Panc1 (cell line): Measurements from ENCODE around the gene FLVCR1. TPM values are rescaled to one million over a fixed set of nuclear protein-coding genes. Genes with fewer than 3 reads are reported as not detected.
"Not testable (repeated sequence)": the region's sequence is repeated elsewhere in the genome, so short reads cannot be mapped to it uniquely, and the experiment has no call there.

ENCODE experiments used
- ATAC-seq: fragments of 200-7000 bp; cut with Tn5 transposase; 2 replicates; pipeline ENCODE4 v1.9.1; 2020; ENCODE audit warnings: mild to moderate bottlenecking, moderate library complexity
- BruUV-seq: library from RNA; stranded (reverse); fragments of 400-500 nt; replicated peaks from 2 replicates; lab custom pipeline; 2021; lab: Mats Ljungman, UMichigan
- CTCF ChIA-PET: fragments of 300-600 bp; sonication (Branson Sonifier 250); formaldehyde crosslinking; loops from one replicate; lab custom pipeline; 2022; ENCODE audit warnings: antibody characterized with exemption; lab: Charles Lee
- POLR2A ChIA-PET: fragments of 300-600 bp; sonication (Branson Sonifier 250); formaldehyde crosslinking; loops from one replicate; lab custom pipeline; 2022; ENCODE audit warnings: antibody characterized with exemption; lab: Charles Lee
- DNase-seq: peaks from one replicate; pipeline ENCODE4 v3.0.0-alpha.2; 2010; ENCODE audit warnings: low read depth, low spot score
- H3K27ac ChIP-seq: 2 replicates; pipeline ENCODE4 v1.5.1; 2011; ENCODE audit warnings: mild to moderate bottlenecking, low read length, inconsistent platforms
- H3K27me3 ChIP-seq: fragments of 200-500 bp; sonication (Bioruptor generic); 2 replicates; pipeline ENCODE4 v1.6.0; 2014; ENCODE audit warnings: low read length, inconsistent platforms; ENCODE audit not compliant: control insufficient read depth, insufficient read depth
- H3K36me3 ChIP-seq: fragments of 200-500 bp; sonication (Bioruptor generic); 2 replicates; pipeline ENCODE4 v1.5.1; 2014; ENCODE audit warnings: inconsistent platforms, mild to moderate bottlenecking, low read length, moderate library complexity; ENCODE audit not compliant: control insufficient read depth, insufficient read depth
- H3K4me1 ChIP-seq: 2 replicates; pipeline ENCODE4 v1.5.1; 2011; ENCODE audit warnings: inconsistent platforms, mild to moderate bottlenecking, low read length, moderate library complexity; ENCODE audit not compliant: control insufficient read depth, insufficient read depth
- H3K4me3 ChIP-seq, 2 experiments: 2 replicates each; pipeline ENCODE4 v1.5.1; 2011 to 2012; ENCODE audit warnings: low read depth in 2 of 2, low read length in 2 of 2, mild to moderate bottlenecking in 2 of 2, inconsistent platforms in 1 of 2, moderate library complexity in 1 of 2
- H3K9me3 ChIP-seq: fragments of 200-500 bp; sonication (Bioruptor generic); 2 replicates; pipeline ENCODE4 v1.5.1; 2014; ENCODE audit warnings: low read depth, mild to moderate bottlenecking, inconsistent platforms, low read length, moderate library complexity; ENCODE audit not compliant: control insufficient read depth, insufficient read depth
- CTCF ChIP-seq: fragments of 450-650 bp; IDR thresholded peaks from 2 replicates; pipeline ENCODE4 v1.5.1; 2017; ENCODE audit warnings: mild to moderate bottlenecking
- POLR2AphosphoS5 ChIP-seq: IDR thresholded peaks from 2 replicates; pipeline ENCODE4 v1.6.1; 2012; ENCODE audit warnings: mild to moderate bottlenecking, low read depth, low read length, moderate library complexity
- REST ChIP-seq, 2 experiments: IDR thresholded peaks; 2 replicates each; pipeline ENCODE4 v1.6.1; 2011 to 2012; ENCODE audit warnings: low read depth in 2 of 2, control low read depth in 1 of 2, low read length in 1 of 2, mild to moderate bottlenecking in 1 of 2, moderate library complexity in 1 of 2; ENCODE audit not compliant: insufficient read depth in 1 of 2
- SIN3A ChIP-seq: IDR thresholded peaks from 2 replicates; pipeline ENCODE4 v1.6.1; 2012; ENCODE audit warnings: low read depth, mild to moderate bottlenecking, low read length, moderate library complexity, borderline replicate concordance; ENCODE audit not compliant: insufficient read depth
- TCF7L2 ChIP-seq: IDR thresholded peaks from 2 replicates; pipeline ENCODE4 v1.6.1; 2011; ENCODE audit warnings: mild to moderate bottlenecking, low read depth, low read length, inconsistent platforms
- in situ Hi-C: cut with HindIII; loops from 2 replicates; pipeline ENCODE4 v1.10.0; 2016; ENCODE audit warnings: low sequenced_read_pairs, low pct_unique_long_range_greater_than_20kb
- intact Hi-C: fragments of 100-400 bp; cut with micrococcal nuclease; formaldehyde crosslinking; loops from one replicate; pipeline ENCODE4 v1.10.0; 2022; ENCODE audit not compliant: unreplicated experiment
- total RNA-seq: library from RNA; stranded (reverse); gene quantifications from one replicate; pipeline ENCODE4 v1.2.1, GENCODE V29; 2021; ENCODE audit not compliant: unreplicated experiment

FLVCR1 gene
- total RNA-seq, 1 experiment from 2014 or later = 21.4 TPM

- CTCF ChIA-PET = no interaction called here
- DNase-seq (no peak), ATAC-seq (no peak)
- TF ChIP-seq POLR2AphosphoS5 (no peak), REST (IDR thresholded peaks at IDR 0.05; ENCODE audit: insufficient read depth in 1 of 2, low read depth in 2 of 2, low read length in 1 of 2) (no peak), CTCF (no peak), TCF7L2 (no peak), SIN3A (no peak)
- Histone ChIP-seq H3K9me3 (no peaks in the 10 kb centered on the region), H3K36me3 (no peaks in the 10 kb centered on the region), H3K4me1 (no peaks in the 10 kb centered on the region), H3K4me3 (no peak overlapping the region), H3K27me3 (no peaks in the 10 kb centered on the region), H3K27ac (no peak overlapping the region)
- in situ Hi-C loops = no loop called here
- intact Hi-C loops = no loop called here
- POLR2A ChIA-PET = no interaction called here
- BruUV-seq = no TSS peak
Measured at GRCh38 chr1:212909652-212910063, 51.6 kb downstream of the FLVCR1 start.

GRCh38 chr1:212910213-212910612 is 52.1 kb downstream of the FLVCR1 start:
- H3K9me3 ChIP-seq, H3K36me3 ChIP-seq, CTCF ChIA-PET, H3K27me3 ChIP-seq, DNase-seq, H3K4me3 ChIP-seq, intact Hi-C loops, ATAC-seq, BruUV-seq, in situ Hi-C loops, POLR2A ChIA-PET, H3K27ac ChIP-seq, H3K4me1 ChIP-seq: not testable (repeated sequence)

GRCh38 chr1:212913638-212914037 is 55.6 kb downstream of the FLVCR1 start:
- BruUV-seq, intact Hi-C loops, H3K9me3 ChIP-seq, H3K27ac ChIP-seq, H3K4me3 ChIP-seq, ATAC-seq, POLR2A ChIA-PET, CTCF ChIA-PET, H3K4me1 ChIP-seq, H3K36me3 ChIP-seq, in situ Hi-C loops, H3K27me3 ChIP-seq, DNase-seq: not testable (repeated sequence)

GRCh38 chr1:212914110-212914509 is 56.0 kb downstream of the FLVCR1 start:
- BruUV-seq, intact Hi-C loops, H3K9me3 ChIP-seq, H3K4me3 ChIP-seq, POLR2A ChIA-PET, in situ Hi-C loops, DNase-seq, H3K4me1 ChIP-seq, H3K27me3 ChIP-seq, H3K27ac ChIP-seq, CTCF ChIA-PET, H3K36me3 ChIP-seq, ATAC-seq: not testable (repeated sequence)
